Testis (tissue), 2 donors: ENCODE results near the gene CFAP107.

Experiments
- CTCF ChIP-seq, 3 experiments: fragments of 450-650 bp in 2 of 3; fragments of 200-600 bp in 1 of 3; sonication (generic) in 1 of 3; IDR thresholded peaks; one replicate each; pipeline ENCODE4 v1.5.1; 2016 to 2019; ENCODE audit warnings: antibody characterized with exemption in 3 of 3, mild to moderate bottlenecking in 2 of 3, moderate library complexity in 1 of 3
- POLR2A ChIP-seq: fragments of 450-650 bp; IDR thresholded peaks from one replicate; pipeline ENCODE4 v1.6.1; 2017; ENCODE audit warnings: antibody characterized with exemption, mild to moderate bottlenecking, moderate library complexity

- TF ChIP-seq CTCF (IDR thresholded peaks at IDR 0.05): no peak
- no peak for TF ChIP-seq POLR2A
These were observed 14.3 kb downstream of the CFAP107 start for GRCh38 chr1:12760256-12760795.
